RPMI7951 (cell line): Measurements from ENCODE around the gene NKIRAS1. TPM values are rescaled to one million over a fixed set of nuclear protein-coding genes. Genes with fewer than 3 reads are reported as not detected.

Experiments used
- DNase-seq: peaks from one replicate; pipeline ENCODE4 v3.0.0-alpha.2; 2012; ENCODE audit warnings: low read depth
- total RNA-seq: library from RNA; depleted of rRNA; stranded (reverse); fragments of >200 nt; shearing (Covaris generic); gene quantifications from 2 replicates; pipeline ENCODE4 v1.2.3, GENCODE V29; 2014; rRNA removed

The NKIRAS1 gene
- total RNA-seq, result 16.7 and 18.3 TPM in 2 replicates

DNA sequence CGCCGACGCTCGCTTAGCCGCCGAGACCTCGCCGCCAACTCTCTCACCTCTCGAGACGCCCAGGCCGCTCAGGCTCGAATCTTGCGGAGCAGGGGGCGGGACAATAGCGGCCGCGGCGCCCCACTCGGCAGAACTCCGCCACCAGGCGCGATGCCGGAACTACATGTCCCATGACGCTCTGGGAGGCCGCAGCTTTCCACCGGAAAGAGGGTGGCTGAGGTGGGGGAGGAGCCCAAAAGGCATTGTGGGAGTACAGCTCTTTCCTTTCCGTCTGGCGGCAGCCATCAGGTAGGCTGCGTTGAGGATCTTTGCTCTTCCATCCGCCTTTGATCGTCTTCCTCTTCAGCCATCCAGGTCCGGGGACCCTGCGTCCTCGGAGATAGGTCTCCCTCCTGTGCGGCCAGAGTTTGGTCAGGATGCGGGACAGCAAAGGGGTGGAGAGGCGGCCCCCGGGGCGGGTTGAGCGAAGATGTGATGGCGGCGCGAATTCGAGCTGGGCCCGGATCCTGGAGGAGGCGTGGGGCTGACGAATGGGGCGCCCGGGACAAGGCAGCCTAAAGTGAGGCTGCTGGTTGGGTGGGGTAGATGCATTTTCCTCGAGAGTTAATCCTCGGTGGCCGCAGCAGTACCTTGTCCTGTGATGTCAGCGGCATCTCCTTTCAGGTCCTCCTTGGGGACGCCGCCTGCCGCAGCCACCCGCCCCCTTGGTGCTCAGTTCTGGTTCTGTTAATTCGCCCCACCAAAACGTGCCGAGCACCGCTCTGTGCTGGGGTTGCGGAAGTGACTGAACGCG, at the start of gene NKIRAS1, which contains the start of gene RPL15:
Gene NKIRAS1 (minus strand): TSS at position 105 of the 793 bp plus-strand sequence. CDS start 6,086 bp downstream, outside the sequence.
Gene RPL15 (plus strand): TSS at position 247 of the 793 bp plus-strand sequence. CDS start 728 bp downstream, outside the sequence.
- DNase-seq, result peak; percentile 97

DNA sequence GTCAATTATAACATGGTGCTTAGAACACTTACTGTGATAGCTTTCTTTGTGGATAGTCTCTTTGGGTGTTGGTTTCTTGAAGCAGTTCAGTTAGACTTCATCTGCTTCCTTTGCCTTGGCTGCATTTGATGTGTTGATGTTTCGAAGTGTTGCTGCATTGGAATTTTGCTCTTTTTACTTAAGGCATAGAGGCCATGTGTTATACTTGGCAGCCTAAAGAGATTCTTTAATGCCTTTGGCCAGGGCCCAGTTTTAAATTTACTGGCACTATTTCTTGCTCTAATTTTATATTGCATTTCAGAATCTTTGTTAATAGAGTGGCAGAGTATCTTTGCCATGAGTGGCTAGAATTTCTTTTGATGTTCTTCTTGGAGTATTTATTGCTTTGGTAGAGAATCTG, 49.5 kb upstream of the NKIRAS1 start:
- DNase-seq, result no peak

DNA sequence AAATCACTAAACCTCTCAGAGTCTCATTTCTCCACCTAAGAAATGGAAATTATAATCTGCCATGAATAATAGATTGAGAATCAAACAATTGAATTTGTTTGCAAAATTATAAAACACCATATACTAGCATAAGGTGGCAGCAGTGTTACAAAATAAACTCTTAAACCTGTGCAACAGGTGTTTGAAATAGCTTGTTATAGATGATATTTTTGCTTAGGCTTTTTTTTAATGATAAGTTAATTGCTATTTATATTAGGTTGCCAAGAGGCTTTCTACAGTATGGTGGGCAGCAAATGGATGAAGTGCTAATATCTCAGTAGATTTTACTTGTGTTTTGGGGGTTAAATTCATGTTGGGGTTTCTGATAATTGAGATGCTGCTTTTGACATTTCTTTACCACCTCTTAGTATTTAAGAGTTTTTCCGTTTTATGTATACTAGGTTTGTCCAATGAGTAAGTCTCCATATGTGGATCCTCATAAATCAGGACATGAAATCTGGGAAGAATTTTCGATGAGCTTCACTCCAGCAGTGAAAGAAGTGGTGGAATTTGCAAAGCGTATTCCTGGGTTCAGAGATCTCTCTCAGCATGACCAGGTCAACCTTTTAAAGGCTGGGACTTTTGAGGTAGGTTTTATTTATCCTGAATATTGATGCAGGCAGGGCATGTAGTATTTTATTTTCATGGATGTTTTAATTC, 47.9 kb upstream of the NKIRAS1 start:
- no peak for DNase-seq

DNA sequence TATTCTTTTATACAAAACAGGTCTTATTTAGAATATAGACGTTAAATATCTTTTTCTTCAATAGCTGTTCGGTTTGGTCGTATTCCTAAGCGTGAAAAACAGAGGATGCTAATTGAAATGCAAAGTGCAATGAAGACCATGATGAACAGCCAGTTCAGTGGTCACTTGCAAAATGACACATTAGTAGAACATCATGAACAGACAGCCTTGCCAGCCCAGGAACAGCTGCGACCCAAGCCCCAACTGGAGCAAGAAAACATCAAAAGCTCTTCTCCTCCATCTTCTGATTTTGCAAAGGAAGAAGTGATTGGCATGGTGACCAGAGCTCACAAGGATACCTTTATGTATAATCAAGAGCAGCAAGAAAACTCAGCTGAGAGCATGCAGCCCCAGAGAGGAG, 45.1 kb upstream of the NKIRAS1 start:
- no peak for DNase-seq

DNA sequence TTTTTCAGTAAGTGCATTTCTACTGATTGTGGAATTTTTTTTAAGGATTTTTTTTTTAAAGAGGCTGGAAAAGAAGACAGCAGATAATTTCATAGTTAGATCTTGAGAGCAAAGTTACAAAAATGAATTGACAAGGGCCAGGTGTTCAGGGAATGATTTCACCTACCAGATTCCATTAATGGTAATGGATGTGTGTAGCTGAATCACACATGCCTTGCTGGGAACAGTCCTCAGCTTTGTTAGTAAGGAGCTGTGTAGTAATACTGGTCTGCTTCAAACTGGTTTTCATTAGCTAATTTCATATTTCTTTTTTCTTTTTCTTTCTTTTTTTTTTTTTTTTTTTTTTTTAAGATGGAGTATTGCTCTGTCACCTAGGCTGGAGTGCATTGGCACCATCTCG, 44.3 kb upstream of the NKIRAS1 start:
- no peak for DNase-seq

DNA sequence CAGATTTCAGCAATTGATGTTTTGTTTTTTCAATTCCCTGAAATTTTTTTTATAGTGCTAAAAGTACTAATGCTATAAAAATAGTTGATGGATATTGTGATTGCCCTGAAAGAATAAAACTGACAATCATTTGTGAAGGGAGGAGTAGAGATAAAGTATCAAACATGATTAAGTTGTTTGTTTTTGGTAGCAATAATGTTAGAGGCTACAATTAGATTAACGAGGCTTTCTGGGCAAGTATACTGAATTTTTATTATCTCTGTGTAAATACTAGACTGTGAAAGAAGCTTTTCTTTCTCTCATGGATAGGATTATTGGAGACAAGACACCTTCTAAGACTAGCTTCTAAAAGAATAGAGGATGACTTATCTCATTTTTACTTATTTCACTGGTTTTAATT, 43.9 kb upstream of the NKIRAS1 start:
- DNase-seq, result no peak

DNA sequence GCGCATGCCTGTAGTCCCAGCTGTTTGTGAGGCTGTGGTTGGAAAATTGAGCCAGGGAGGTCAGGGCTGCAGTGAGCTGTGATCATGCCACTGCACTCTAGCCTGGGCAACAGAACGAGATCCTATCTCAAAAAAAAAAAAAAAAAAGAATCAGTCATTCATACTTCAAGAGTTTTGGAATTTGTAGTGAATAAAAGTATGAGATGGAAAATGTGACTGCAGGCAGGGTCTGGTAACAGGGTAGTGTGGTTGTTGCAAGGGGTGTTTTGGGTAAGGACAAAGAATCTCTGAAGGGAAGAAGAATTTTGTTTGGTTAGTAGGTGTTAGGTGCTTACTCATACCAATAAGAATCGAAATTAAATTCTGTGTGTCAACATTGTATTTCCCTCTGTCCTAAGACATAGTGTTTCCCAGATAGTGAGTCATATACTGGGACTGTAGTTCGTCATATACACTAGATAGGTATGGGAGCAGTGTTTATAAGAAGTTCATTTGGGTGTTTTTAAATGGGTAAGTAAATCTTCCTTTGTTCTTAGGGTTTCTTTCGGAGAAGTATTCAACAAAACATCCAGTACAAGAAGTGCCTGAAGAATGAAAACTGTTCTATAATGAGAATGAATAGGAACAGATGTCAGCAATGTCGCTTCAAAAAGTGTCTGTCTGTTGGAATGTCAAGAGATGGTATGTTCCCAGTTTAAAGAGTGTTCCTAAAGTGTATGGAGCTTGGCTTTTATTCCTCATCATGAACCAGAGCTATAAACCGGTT, 42.5 kb upstream of the NKIRAS1 start:
- peak; percentile 68 for DNase-seq

DNA sequence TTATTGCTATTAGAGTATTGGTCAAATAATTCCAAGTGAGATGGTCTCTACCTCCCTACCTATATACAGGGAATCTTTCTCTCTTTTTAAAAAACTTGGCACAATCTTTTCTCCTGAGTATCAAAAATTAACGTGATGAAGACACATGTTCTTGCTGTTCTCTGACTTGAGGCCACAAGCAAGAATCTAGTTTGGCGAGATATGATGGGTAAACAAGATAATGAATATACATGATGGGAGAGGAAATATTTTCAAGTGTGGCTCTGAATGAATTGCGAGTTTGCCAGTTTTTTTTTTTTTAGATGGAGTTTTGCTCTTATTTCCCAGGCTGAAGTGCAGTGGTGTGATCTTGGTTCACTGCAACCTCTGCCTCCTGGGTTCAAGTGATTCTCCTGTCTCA, 39.9 kb upstream of the NKIRAS1 start:
- DNase-seq, result no peak

DNA sequence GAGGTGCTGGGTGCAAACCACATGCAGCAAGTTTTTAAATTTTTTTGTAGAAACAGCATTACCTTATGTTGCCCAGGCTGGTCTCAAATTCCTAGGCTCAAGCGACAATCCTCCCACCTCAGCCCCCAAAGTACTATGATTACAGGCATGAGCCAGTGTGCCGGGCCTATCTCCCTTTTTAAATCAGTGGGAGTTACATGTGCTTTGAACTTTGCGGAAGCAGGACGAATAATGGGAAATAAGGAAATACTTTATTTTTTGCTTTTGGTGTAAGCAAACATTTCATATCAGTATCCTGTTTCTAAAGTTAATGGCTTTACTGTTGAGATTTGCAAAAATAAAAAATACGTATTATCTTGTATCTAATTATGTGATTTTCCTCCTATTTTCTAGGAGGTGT, 37.4 kb upstream of the NKIRAS1 start:
- no peak for DNase-seq

DNA sequence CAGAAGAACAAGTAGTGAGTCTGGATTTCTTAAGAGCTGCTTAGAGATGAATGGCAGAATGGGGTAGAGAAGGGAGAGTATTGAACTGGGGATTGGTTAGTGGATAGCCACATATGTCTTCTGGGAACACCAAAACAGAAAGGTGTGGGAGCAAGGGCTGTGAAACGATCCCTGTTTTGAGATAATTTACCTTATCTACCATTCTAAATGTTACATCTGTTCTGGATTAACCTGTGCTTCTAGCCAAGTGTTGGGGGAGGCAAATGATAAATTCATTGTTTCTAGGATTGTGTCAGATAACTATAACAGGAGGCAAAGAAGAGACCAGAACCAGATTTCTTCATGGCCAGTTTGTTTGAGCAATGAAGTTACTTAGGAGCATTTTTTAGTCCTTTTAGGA, 36.7 kb upstream of the NKIRAS1 start:
- no peak for DNase-seq

DNA sequence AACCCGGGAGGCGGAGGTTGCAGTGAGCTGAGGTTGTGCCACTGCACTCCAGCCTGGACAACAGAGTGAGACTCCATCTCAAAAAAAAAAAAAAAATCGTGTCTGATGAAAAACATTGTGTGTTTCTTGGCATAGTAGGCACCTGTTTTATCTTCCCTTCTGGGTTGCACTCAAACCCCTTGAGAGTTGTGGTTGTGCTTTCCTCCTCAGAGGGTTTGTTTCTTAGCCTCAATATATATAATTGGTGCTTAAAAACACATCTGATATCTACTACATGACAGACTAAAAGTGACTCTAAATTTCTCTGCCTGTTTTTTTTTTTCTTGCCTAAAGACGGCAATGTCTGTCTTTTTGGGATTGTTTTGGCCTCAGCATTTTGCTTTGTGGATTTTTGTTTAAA, 35.9 kb upstream of the NKIRAS1 start:
- DNase-seq, result no peak

DNA sequence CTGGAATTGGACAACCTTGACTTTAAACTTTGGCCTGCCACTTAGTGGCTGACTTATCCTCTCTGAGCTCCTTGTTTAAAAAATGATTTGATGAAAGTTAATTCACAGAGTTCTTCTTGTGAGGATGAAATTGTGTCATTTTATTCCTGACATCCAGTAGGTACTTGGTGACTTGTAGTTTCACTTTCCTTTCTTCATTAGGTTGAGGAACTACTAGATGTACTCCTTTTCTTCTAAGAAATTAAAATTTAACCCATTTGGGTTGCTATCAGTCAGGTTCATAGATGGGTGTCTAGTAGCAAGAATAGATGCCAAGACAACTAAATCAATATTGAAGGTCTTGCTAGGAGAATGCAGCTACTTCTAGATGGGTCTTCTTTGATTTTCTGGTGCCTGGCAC, 33.5 kb upstream of the NKIRAS1 start:
- DNase-seq, result no peak

DNA sequence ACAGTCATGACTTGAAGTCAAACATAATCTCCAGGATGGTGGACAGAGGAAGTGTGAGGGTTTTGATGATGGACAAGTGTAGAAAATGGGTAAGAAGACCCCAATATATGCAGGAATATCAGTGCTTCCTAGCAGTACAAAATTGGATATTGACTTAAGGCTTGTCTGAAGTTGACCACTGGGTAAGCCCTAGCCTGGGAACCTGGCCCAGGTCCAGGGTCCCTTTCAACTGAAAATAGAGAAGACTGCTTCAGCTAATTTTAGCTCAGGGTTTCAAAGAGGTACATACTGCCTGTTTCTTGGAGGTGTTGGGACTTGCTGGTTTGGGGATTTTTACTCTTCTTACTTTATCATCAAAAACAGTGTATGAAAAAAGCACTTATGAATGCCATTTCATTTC, 33.0 kb upstream of the NKIRAS1 start:
- DNase-seq, result peak; percentile 40

DNA sequence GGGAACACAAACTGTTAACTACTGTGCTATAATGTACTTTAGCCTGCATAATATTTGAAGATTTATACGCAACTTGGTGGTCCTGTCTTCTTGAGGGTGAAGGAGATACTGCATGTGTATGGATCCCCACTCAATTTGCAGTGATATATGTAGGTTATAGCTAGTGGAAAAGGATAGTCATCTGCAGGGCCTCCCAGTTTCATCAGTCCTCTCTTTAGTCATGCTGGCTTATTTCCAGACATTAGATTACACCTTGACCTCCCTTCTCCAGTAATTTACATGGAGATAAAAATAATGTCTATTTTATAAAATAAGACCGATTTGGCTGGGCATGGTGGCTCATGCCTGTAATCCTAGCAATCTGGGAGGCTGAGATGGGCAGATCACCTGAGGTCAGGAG, 32.0 kb upstream of the NKIRAS1 start:
- DNase-seq, result no peak

DNA sequence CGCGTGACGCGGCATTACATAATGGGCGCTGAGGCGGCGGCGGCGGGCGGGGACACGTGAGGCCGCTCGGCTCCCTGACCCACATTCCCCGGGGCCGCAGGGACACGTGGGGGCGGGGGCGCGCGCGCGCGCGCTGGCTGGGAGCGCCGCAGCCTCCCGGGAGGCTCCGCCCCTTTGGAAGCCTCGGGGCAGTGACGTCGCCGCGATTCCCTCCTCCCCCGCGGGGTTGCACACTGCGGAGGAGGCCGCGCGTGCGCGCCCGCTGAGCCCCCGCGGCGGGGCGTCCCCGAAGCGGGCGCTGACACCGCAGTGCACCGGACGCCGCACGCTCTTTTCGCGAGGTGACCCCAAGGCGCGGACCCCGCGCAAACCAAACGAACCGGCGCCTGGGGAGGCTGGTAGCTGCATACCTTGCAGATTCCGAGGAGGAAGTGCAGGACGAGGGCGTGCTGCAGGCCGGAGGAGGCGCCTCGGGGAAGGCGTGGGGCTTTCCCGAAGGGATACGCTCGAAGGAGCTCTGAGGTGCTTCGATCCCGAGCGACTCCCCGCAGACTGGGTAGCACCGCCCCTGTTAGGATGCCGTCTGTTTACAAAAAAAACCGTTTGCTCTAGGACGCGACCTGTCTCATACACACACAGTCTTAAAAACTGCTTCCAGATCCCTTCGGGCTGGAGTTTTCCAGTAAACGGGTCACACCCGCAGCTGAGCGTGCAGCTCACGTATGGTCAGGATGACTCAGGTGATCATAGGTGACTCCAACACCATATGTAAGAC, 29.3 kb upstream of the NKIRAS1 start:
- DNase-seq, result peak; percentile 95

DNA sequence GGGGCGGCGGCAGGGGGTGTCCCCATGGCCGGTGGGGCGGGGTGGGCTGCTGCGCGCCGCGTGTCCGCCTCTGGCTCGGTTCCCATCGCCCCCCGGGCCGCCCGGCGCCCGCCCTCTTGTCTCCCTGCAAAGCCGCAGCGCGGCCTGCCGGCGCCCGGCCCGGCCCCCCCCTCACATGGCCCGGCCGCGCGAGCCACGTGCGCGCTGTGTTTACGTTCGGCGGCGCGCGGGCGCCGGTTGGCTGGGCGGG, 28.8 kb upstream of the NKIRAS1 start:
- DNase-seq, result no peak

DNA sequence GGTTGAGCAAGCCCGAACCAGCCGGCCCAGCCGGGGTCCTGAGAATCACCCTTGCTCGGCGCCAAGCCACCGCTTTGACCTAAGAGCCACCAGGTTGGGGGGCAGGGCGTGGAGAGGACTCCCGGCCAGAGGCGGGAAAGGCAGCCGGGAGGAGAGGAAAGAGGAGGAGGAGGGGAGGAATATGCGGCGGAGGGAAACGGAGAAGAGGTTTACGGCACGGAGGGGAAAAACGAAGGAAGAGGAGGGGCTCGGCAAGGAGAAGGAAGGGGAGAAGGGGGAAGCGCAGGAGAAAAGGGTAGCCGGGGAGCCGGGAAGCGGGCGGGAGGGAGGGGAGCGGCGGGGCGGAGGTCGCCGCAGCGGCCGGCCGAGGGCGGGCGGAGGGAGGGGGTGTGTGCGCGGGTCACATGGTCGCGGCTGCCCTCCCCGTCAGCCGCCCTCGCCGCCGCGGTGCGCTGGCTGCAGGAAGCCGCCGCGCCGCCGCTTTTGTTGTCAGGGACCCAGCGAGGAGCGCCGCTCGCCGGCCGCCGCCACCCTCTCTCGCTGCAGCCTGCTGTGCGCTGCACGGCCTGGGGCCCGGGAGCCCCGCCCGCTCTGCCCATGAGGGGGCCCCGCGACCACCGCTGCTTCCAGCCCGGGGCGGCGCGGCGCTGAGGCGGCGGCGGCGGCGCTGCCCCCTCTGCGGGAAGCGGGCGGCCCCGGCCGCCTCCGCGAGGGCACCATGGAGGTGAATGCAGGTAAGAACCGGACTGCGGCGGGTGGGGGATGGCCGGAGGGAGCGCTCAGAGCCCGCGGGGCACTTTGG, 28.3 kb upstream of the NKIRAS1 start, which contains the start of gene NR1D2:
Gene NR1D2 (plus strand): TSS at position 426 of the 802 bp plus-strand sequence. CDS start 293 bp downstream, at position 719.
- DNase-seq, result peak; percentile 86

DNA sequence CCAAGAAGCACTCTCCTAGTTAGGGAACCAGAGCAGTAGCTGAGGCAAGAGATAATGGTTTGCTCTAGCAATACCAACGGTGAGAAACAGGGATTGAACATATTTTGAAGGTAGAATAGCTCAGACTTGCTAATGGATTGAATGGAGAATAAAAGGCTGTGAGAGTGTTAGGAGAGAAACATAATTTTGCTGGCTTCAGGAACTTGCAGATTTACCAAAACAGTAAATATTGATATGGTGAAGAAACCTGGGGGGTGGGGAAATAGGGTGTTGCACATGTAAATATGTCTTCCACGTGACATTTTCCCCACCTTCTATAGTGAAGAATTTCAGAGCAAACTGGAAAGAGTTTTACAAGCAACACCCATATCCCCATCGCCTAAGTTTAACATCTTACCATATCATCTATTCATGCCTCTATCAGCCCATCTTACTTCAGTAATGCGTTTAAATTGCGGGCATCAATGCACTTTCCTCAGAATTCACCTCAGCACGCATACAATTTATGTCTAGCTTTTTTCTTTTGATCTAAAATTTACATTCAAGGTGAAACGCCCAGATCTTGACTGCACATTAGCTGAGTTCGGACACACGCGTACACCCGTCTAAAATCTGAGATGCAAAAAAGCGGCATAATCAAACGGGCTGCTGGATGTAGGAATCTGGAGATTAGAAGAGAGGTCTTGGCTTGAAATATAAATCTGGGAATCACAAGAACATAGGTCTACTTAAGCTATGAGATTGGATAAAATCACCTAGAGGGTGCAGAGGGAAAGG, 27.4 kb upstream of the NKIRAS1 start:
- DNase-seq, result no peak

DNA sequence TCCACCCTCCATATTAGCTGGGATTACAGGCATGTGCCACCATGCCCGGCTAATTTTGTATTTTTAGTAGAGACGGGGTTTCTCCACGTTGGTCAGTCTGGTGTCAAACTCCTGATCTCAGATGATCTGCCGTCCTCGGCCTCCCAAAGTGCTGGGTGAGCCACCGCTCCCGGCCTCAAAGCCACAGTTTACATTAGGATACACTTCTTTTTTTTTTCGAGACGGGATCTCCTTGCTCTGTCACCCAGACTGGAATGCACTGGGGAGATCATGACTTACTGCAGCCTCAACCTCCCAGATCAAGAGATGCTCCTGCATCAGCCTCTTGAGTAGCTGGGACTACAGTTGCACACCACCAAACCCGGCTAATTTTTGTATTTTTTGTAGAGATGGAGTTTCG, 25.8 kb upstream of the NKIRAS1 start:
- no peak for DNase-seq

DNA sequence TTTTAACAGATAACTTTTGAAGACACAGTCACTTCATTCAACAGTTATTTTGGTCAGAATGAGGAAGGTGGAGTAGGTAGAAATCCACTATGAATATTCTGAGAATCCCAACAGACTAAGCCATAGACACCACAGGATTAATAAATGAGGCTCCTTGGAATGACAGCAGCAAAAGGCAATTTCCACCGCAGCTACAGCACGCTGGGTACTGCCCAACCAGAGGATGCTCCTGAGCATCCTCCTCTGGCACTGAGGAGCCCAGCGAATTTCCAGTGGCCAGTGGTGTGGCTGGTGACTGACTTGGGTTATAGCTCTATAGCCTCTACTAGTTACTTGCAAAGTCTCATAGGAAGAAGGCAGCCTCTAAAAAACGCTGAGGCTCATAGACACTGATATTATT, 24.6 kb upstream of the NKIRAS1 start:
- DNase-seq, result no peak
